Testis (tissue), 2 donors: ENCODE data around the gene TYK2.

Source experiments
- POLR2A ChIP-seq: fragments of 450-650 bp; IDR thresholded peaks from one replicate; pipeline ENCODE4 v1.6.1; 2017; ENCODE audit warnings: antibody characterized with exemption, mild to moderate bottlenecking, moderate library complexity
- TF ChIP-seq, protein P1 (sequence below), 3 experiments: fragments of 450-650 bp in 2 of 3; fragments of 200-600 bp in 1 of 3; sonication (generic) in 1 of 3; IDR thresholded peaks; one replicate each; pipeline ENCODE4 v1.5.1; 2016 to 2019; ENCODE audit warnings: antibody characterized with exemption in 3 of 3, mild to moderate bottlenecking in 2 of 3, moderate library complexity in 1 of 3

DNA sequence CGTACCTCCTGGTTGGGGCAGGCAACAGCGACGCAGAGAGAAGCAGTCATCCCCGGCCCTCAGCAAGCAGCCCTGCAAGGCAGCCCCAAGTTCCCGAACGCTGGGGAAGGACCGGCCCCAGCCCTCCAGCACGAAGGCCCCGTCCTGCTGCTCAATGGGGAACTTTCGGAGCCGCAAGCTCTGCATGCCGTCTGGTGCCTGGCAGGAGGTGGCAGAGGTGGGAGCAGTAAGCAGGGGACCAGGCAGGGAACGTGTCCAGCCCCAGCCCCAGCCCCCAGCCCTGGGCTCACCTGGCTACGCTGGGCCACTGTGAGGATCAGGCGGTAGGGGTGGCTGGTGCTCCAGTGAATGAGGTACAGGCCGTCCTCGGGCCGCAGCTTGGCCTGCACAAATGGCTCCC is 18.1 kb downstream of the TYK2 start:
- TF ChIP-seq, protein P1, sequence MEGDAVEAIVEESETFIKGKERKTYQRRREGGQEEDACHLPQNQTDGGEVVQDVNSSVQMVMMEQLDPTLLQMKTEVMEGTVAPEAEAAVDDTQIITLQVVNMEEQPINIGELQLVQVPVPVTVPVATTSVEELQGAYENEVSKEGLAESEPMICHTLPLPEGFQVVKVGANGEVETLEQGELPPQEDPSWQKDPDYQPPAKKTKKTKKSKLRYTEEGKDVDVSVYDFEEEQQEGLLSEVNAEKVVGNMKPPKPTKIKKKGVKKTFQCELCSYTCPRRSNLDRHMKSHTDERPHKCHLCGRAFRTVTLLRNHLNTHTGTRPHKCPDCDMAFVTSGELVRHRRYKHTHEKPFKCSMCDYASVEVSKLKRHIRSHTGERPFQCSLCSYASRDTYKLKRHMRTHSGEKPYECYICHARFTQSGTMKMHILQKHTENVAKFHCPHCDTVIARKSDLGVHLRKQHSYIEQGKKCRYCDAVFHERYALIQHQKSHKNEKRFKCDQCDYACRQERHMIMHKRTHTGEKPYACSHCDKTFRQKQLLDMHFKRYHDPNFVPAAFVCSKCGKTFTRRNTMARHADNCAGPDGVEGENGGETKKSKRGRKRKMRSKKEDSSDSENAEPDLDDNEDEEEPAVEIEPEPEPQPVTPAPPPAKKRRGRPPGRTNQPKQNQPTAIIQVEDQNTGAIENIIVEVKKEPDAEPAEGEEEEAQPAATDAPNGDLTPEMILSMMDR (IDR thresholded peaks at IDR 0.05), result no peak
- no peak for TF ChIP-seq POLR2A
